Upper lobe of right lung (tissue), 1 donor: ENCODE results near the gene ARCN1. TPM values are rescaled to one million over a fixed set of nuclear protein-coding genes. Genes with fewer than 3 reads are reported as not detected.

Experiments
- ATAC-seq: fragments of 200-7000 bp; cut with Tn5 transposase; one replicate; pipeline ENCODE4 v1.9.1; 2020; ENCODE audit warnings: mild to moderate bottlenecking, moderate library complexity
- DNase-seq: peaks from one replicate; pipeline ENCODE4 v3.0.0-alpha.2; 2020
- H3K27ac ChIP-seq: fragments of 200-600 bp; one replicate; pipeline ENCODE4 v1.8.0; 2022
- H3K27me3 ChIP-seq: fragments of 200-600 bp; one replicate; pipeline ENCODE4 v1.8.0; 2022; ENCODE audit warnings: mild to moderate bottlenecking
- H3K36me3 ChIP-seq: fragments of 200-600 bp; one replicate; pipeline ENCODE4 v1.8.0; 2022
- H3K4me1 ChIP-seq: fragments of 200-600 bp; one replicate; pipeline ENCODE4 v1.8.0; 2022
- H3K4me3 ChIP-seq: fragments of 200-600 bp; one replicate; pipeline ENCODE4 v1.8.0; 2022; ENCODE audit warnings: mild to moderate bottlenecking
- H3K9me3 ChIP-seq: fragments of 200-600 bp; one replicate; pipeline ENCODE4 v1.8.0; 2022
- intact Hi-C: fragments of 100-400 bp; cut with DNase I; formaldehyde crosslinking; loops from one replicate; pipeline ENCODE4 v1.11.0; 2022
- total RNA-seq: library from RNA; stranded (reverse); fragmentation: NEBNext Ultra II Directional; extraction: Animal tissue kit (Norgen Biotek cat#: 25700); gene quantifications from one replicate; pipeline ENCODE4 v1.2.1, GENCODE V29; 2021
- TF ChIP-seq, protein P1 (sequence below): fragments of 200-600 bp; IDR thresholded peaks from one replicate; pipeline ENCODE4 v1.8.0; 2022; ENCODE audit warnings: antibody characterized with exemption
- donor health status: DM: no; HTN: yes; CAD: no; lungs with severe emphysema.

Gene ARCN1
- total RNA-seq, 1 donor from 2014 or later: 120 TPM

DNA sequence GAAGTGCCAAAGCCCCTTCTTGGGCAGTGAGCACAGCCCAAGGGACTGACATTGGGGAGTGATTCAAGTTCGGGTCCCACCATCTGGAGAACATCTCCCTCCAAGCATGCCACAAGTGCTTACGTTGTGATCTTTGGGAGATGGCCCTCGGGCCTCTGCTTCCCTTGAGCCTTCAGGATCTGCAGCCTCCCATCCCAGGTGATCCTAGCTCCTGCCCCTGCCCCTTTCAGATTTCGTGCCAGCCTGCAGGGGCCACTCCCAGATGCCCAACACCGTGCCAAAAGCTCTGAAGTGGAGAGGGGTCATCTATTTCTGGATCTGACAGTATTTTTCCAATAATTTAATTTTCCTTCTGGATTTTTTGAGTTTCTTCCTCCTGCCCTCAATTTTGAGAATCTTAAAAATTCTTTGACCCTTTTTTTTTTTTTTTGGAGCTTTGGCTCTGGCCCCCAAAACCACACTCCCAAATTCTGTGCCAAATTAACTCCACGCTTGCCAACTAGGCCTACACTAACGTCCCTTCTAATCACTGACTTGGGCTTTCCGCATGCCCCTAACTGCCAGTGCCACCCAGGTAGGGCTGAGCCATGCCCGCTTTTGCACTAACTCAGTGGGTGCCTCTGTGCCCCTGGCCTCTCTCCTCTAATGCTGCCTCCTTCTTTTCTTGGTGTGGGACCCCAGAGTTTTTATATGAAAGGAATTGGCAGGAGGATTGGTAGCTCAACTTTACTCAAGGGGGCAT is 60.5 kb downstream of the ARCN1 start:
- intact Hi-C loops: no loop called here
- Histone ChIP-seq H3K27me3 (no peaks in the 10 kb centered on the region), H3K27ac (no peak overlapping the region), H3K4me3 (no peak overlapping the region), H3K4me1 (peaks cover 36% of the 10 kb centered on the region), H3K9me3 (no peaks in the 10 kb centered on the region), H3K36me3 (peaks cover 57% of the 10 kb centered on the region)
- ATAC-seq (no peak), DNase-seq (no peak)
- TF ChIP-seq, protein P1, sequence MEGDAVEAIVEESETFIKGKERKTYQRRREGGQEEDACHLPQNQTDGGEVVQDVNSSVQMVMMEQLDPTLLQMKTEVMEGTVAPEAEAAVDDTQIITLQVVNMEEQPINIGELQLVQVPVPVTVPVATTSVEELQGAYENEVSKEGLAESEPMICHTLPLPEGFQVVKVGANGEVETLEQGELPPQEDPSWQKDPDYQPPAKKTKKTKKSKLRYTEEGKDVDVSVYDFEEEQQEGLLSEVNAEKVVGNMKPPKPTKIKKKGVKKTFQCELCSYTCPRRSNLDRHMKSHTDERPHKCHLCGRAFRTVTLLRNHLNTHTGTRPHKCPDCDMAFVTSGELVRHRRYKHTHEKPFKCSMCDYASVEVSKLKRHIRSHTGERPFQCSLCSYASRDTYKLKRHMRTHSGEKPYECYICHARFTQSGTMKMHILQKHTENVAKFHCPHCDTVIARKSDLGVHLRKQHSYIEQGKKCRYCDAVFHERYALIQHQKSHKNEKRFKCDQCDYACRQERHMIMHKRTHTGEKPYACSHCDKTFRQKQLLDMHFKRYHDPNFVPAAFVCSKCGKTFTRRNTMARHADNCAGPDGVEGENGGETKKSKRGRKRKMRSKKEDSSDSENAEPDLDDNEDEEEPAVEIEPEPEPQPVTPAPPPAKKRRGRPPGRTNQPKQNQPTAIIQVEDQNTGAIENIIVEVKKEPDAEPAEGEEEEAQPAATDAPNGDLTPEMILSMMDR: no peak

DNA sequence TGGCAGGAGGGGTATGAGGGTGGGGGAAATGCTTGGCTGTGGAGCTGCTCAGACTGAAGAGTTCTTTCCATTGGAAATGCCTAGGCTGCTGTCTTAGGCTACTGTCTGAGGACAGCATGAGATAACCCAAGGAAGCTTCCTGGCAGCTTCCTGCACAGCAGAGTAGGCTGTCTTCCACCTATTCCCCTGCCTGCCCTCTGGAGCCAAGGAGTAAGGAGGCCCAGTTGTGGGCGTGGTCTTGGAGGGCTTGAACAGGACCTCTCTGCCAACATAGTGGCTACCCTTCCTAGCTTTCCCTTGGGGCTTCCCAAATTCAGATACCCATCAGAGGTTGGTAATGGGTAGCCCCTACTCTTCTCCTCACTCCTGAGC is 61.1 kb downstream of the ARCN1 start:
- Histone ChIP-seq H3K4me1 (peaks cover 36% of the 10 kb centered on the region), H3K36me3 (peaks cover 55% of the 10 kb centered on the region), H3K4me3 (no peak overlapping the region), H3K9me3 (no peaks in the 10 kb centered on the region), H3K27ac (no peak overlapping the region), H3K27me3 (no peaks in the 10 kb centered on the region)
- intact Hi-C loops: no loop called here
- DNase-seq: no peak
- TF ChIP-seq, protein P1: no peak
- no peak for ATAC-seq

DNA sequence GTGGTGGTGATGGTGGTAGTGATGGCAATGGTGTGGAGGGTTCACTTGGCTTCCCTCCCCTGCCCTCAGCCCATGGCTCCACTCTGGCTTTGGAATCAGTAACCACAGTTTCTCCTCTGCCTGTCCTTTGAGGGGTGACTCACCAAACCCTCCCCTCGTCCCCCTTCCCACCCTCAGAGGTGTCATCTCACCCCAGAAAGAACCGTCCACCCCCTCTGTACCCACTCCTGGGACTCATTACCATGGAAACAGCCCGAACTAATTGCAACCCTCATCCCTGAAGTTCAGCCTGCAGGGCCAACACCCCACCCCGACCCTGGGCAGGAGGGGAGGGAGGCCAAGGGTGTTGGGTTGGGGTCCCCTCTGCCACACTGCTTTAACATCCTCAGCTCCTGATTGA is 61.8 kb downstream of the ARCN1 start:
- Histone ChIP-seq H3K27ac (peak overlapping the region; percentile 66), H3K36me3 (peaks cover 51% of the 10 kb centered on the region), H3K4me3 (no peak overlapping the region), H3K4me1 (peaks cover 35% of the 10 kb centered on the region), H3K27me3 (no peaks in the 10 kb centered on the region), H3K9me3 (no peaks in the 10 kb centered on the region)
- TF ChIP-seq, protein P1: no peak
- DNase-seq (no peak), ATAC-seq (no peak)
- intact Hi-C loops: no loop called here

DNA sequence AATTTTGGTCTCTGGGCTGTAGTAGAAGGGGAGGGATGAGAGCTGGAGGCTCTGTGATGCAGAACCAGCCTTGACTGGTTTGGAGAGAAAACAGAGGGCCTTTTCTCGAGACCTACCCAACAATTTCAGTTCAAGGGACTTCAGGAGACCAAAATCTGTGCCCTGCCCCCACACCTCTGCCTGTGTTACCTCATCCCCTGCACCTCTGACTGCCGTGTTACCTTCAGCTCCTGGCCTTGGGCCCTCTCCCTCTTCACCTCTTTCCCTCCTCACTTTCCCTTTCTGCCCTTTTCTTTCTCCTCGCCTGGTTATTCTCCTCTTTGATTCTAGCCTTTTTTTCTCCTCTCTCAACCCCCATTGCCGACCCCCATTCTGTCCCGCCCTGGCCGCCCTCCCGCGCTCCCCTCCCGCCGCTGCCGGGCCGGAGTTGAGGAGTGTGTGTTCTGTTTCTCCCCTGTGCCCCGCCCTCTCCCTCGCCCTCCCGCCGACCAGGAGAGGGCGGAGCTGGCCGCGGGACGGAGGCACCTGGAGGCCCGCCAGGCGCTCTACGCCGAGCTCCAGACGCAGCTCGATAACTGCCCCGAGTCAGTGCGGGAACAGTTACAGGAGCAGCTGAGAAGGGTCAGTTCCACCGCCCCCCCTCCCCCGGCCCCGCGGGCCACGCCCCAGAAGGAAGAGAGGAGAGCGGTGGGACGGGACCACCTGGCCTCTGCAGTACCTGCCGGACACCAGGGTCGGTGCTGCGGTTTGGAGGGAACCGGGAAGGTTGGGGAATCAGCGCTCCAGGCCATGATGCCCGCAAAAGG is 62.4 kb downstream of the ARCN1 start:
- Histone ChIP-seq H3K4me3 (peak overlapping the region; percentile 31), H3K27me3 (no peaks in the 10 kb centered on the region), H3K4me1 (peaks cover 28% of the 10 kb centered on the region), H3K9me3 (no peaks in the 10 kb centered on the region), H3K27ac (peak overlapping the region; percentile 66), H3K36me3 (peaks cover 47% of the 10 kb centered on the region)
- TF ChIP-seq, protein P1: peak; percentile 12
- DNase-seq (peak; percentile 92), ATAC-seq (peak; percentile 86)
- intact Hi-C loops: no loop called here

DNA sequence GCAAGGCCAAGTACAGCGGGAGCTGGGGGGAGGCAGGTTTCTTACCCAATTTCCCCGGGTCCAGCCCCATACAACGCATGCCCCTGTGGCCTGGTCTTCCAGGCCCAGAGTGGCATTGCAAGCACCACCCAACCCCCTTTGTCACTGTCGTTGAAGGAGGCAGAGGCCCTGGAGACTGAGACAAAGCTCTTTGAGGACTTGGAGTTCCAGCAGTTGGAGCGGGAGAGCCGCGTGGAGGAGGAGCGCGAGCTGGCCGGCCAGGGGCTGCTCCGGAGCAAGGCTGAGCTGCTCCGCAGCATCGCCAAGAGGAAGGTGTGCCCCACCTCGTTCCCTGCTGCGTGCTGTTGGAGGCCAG is 63.0 kb downstream of the ARCN1 start:
- peaks cover 22% of the 10 kb centered on the region for H3K4me1 ChIP-seq
- TF ChIP-seq, protein P1: no peak
- DNase-seq (no peak), ATAC-seq (peak; percentile 34)
- H3K27ac ChIP-seq: peak overlapping the region; percentile 66
- H3K9me3 ChIP-seq: no peaks in the 10 kb centered on the region
- H3K27me3 ChIP-seq: no peaks in the 10 kb centered on the region
- peaks cover 52% of the 10 kb centered on the region for H3K36me3 ChIP-seq
- intact Hi-C loops: no loop called here
- H3K4me3 ChIP-seq: peak overlapping the region; percentile 31
